ENCODE measurements around the gene RNF144A.

GRCh38 chr2:7070483-7070882 lies 153.3 kb downstream of the RNF144A start:
- TF ChIP-seq CTCF (IDR thresholded peaks at IDR 0.05) (no peak), EZH2 (IDR thresholded peaks at IDR 0.05; ENCODE audit: borderline replicate concordance, insufficient read depth, low read depth, low read length, poor library complexity, severe bottlenecking) (no peak)
